Glutamatergic neuron (in vitro differentiated cells): Measurements from ENCODE around the gene PODN. TPM values are rescaled to one million over a fixed set of nuclear protein-coding genes. Genes with fewer than 3 reads are reported as not detected.
A peak's percentile ranks its signal among the peaks of the same experiment; 100 is the strongest.

ENCODE experiments used
- DNase-seq: peaks from one replicate; pipeline ENCODE4 v3.0.0; 2022
- H3K27ac Mint-ChIP-seq: one replicate; pipeline ENCODE4 v1.8.0; 2020; ENCODE audit warnings: mild to moderate bottlenecking, mixed read lengths, inconsistent platforms; ENCODE audit not compliant: unreplicated experiment
- H3K27me3 Mint-ChIP-seq: one replicate; pipeline ENCODE4 v1.8.0; 2020; ENCODE audit warnings: mild to moderate bottlenecking, moderate library complexity, mixed read lengths, inconsistent platforms; ENCODE audit not compliant: unreplicated experiment
- H3K36me3 Mint-ChIP-seq: one replicate; pipeline ENCODE4 v1.8.0; 2020; ENCODE audit warnings: mild to moderate bottlenecking, mixed read lengths, inconsistent platforms; ENCODE audit not compliant: unreplicated experiment
- H3K4me1 Mint-ChIP-seq: one replicate; pipeline ENCODE4 v1.8.0; 2020; ENCODE audit warnings: mild to moderate bottlenecking, low read depth, mixed read lengths, inconsistent platforms; ENCODE audit not compliant: unreplicated experiment
- H3K4me3 Mint-ChIP-seq: one replicate; pipeline ENCODE4 v1.8.0; 2020; ENCODE audit warnings: mild to moderate bottlenecking, mixed read lengths, inconsistent platforms; ENCODE audit not compliant: unreplicated experiment
- H3K9me3 Mint-ChIP-seq: one replicate; pipeline ENCODE4 v1.8.0; 2020; ENCODE audit warnings: mild to moderate bottlenecking, moderate library complexity, mixed read lengths, inconsistent platforms; ENCODE audit not compliant: unreplicated experiment
- total RNA-seq: library from RNA; stranded (reverse); fragmentation: NEBNext Ultra II Directional; extraction: Animal tissue kit (Norgen Biotek cat#: 25700); gene quantifications from one replicate; pipeline ENCODE4 v1.2.1, GENCODE V29; 2021; ENCODE audit not compliant: unreplicated experiment
- TF ChIP-seq, protein P1 (sequence below): fragments of 200-600 bp; sonication (generic); IDR thresholded peaks from one replicate; pipeline ENCODE4 v1.5.0; 2021; ENCODE audit not compliant: partially characterized antibody, unreplicated experiment

Gene PODN
- total RNA-seq, 1 donor from 2014 or later, result 3.1 TPM

- Mint-ChIP-seq H3K4me3 (no peak overlapping the region), H3K36me3 (no peaks in the 10 kb centered on the region), H3K27me3 (peaks cover 7% of the 10 kb centered on the region), H3K4me1 (peaks cover 12% of the 10 kb centered on the region), H3K27ac (peak overlapping the region; percentile 93), H3K9me3 (peaks cover 6% of the 10 kb centered on the region)
- DNase-seq, result no peak
- TF ChIP-seq, protein P1, sequence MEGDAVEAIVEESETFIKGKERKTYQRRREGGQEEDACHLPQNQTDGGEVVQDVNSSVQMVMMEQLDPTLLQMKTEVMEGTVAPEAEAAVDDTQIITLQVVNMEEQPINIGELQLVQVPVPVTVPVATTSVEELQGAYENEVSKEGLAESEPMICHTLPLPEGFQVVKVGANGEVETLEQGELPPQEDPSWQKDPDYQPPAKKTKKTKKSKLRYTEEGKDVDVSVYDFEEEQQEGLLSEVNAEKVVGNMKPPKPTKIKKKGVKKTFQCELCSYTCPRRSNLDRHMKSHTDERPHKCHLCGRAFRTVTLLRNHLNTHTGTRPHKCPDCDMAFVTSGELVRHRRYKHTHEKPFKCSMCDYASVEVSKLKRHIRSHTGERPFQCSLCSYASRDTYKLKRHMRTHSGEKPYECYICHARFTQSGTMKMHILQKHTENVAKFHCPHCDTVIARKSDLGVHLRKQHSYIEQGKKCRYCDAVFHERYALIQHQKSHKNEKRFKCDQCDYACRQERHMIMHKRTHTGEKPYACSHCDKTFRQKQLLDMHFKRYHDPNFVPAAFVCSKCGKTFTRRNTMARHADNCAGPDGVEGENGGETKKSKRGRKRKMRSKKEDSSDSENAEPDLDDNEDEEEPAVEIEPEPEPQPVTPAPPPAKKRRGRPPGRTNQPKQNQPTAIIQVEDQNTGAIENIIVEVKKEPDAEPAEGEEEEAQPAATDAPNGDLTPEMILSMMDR, result no peak
These were observed 11.3 kb downstream of the PODN start for GRCh38 chr1:53073287-53073686.

GRCh38 chr1:53073868-53074311 is 11.9 kb downstream of the PODN start:
- peaks cover 12% of the 10 kb centered on the region for H3K4me1 Mint-ChIP-seq
- H3K27me3 Mint-ChIP-seq, result peaks cover 7% of the 10 kb centered on the region
- H3K9me3 Mint-ChIP-seq, result peaks cover 6% of the 10 kb centered on the region
- TF ChIP-seq, protein P1, result no peak
- peak overlapping the region; percentile 93 for H3K27ac Mint-ChIP-seq
- H3K4me3 Mint-ChIP-seq, result no peak overlapping the region
- DNase-seq, result peak; percentile 62
- H3K36me3 Mint-ChIP-seq, result no peaks in the 10 kb centered on the region

DNA sequence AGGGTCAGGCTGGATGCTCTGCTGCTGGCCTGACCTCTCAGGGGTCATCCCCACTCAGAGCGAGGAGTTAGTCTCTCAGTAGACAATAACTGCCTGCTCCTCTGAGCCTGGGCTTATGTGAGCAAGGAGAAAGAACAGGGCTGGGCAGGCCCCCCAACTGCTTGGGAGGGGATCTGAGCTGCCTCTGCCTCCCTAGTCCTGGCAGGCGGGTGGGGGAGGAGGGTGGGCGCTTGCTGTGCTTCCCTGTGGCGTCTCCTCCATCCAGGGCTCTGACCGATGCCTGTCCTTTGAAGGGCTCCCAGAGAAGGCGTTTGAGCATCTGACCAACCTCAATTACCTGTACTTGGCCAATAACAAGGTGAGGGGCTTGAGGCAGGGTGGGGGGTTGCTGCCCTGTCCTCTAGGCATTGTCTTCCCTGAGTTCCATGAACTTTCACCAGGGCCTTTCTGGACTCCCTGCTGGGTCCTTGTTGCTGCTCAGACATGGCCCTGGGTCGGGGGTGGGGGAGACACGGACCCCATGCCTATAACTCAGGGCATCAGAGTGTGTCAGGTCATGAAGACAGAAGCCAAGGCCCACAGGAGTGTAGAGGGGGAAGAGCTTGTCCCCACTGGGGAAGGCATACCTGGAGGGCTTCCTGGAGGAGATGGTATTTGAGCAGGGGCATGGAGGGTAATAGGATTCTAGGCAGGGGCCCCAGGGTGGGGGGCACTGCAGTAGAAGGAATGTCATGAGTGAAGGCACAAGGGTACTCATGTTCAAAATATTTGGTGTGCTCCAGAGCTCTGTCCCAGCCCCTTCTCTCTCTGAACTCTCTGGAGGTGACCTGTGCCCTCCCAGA is 12.5 kb downstream of the PODN start:
- Mint-ChIP-seq H3K9me3 (peaks cover 3% of the 10 kb centered on the region), H3K27ac (peak overlapping the region; percentile 93), H3K4me1 (peaks cover 10% of the 10 kb centered on the region), H3K36me3 (no peaks in the 10 kb centered on the region), H3K27me3 (peaks cover 7% of the 10 kb centered on the region), H3K4me3 (no peak overlapping the region)
- TF ChIP-seq, protein P1, result no peak
- no peak for DNase-seq

DNA sequence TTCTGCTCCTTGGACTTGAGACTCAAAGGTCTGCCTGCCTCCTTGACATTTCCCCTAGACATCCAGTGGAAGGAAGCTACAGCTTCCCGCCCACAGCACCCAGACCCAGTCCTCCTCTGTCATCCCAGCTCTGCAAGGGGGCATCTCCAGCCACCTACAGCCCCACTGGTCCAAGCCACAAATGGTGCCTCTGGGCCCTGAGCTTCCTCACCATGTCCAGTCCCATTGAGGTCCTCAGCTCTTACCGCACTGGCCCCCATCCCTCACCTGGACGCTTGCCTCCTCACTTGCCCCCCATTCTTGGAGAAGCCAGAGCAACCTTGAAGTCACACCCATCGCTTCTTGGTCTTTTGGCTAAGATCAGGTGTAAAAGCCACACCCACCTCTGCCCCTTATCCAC is 13.2 kb downstream of the PODN start:
- Mint-ChIP-seq H3K4me1 (peaks cover 10% of the 10 kb centered on the region), H3K27ac (peak overlapping the region; percentile 68), H3K9me3 (peaks cover 3% of the 10 kb centered on the region), H3K36me3 (no peaks in the 10 kb centered on the region), H3K4me3 (peak overlapping the region; percentile 25), H3K27me3 (peaks cover 7% of the 10 kb centered on the region)
- DNase-seq, result no peak
- TF ChIP-seq, protein P1, result no peak

GRCh38 chr1:53075761-53076163 is 13.7 kb downstream of the PODN start:
- H3K36me3 Mint-ChIP-seq, result no peaks in the 10 kb centered on the region
- no peak for DNase-seq
- peaks cover 7% of the 10 kb centered on the region for H3K27me3 Mint-ChIP-seq
- H3K4me3 Mint-ChIP-seq, result no peak overlapping the region
- peaks cover 3% of the 10 kb centered on the region for H3K9me3 Mint-ChIP-seq
- no peak overlapping the region for H3K27ac Mint-ChIP-seq
- H3K4me1 Mint-ChIP-seq, result peaks cover 10% of the 10 kb centered on the region
- TF ChIP-seq, protein P1, result no peak
